GM18867 (cell line): ENCODE measurements around the gene NTN1.

Experiments
- ATAC-seq: cut with Tn5 transposase; IDR thresholded peaks from one replicate; pipeline ENCODE4 v1.9.1; 2021; ENCODE audit warnings: mild to moderate bottlenecking, moderate library complexity; ENCODE audit not compliant: unreplicated experiment

NTN1 gene

DNA sequence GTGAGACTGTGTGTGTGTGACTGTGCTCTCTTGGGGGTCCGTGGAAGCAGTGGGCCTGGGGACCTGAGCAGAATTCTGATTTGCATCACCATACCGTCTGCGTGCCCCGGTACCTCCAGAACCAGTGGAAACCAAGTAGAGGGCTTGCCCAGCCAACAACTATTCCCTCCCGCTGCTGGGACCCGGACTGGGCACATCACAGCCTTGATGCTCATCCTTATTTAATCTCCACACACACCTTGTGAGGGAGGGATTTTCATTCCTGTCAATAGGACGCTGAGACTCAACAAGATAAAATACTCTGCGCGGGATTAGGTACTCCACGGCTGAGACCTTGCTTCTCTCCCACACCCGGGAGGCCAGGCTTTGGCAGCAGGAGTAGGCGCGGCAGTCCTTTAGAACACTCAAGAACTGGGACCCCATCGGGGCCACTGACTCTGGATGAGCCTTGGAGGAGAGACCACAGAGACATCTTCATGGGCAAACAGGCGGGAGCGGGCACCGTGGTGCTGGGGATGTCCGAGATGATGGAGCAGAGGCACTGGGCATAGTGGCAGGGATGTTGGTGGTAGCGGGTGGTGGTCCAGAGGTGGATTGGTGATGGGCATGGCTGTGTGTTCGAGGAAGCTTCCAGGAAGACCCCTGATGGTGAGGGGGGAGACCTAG, 208.0 kb downstream of the NTN1 start:
- no peak for ATAC-seq

DNA sequence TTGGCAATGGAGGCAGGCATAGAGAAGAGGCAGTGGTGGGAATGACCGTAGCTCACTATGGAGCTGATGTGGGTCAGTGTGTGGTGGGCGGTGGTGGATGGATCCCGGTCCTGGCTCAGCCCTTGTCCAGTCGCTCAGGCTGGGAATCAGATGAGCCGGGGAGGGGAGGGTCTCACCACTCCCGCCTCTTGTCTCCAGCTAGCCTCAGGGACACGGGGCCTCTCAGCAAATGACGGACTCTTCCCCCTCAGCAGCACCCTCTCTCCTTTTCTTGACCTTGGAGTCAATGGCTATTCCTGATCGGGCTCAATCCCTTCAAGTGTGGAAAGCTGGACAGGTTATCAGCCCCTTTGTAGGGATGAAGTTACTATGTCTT, 208.5 kb downstream of the NTN1 start:
- no peak for ATAC-seq

GRCh38 chr17:9230346-9230745, 209.0 kb downstream of the NTN1 start:
- no peak for ATAC-seq

DNA sequence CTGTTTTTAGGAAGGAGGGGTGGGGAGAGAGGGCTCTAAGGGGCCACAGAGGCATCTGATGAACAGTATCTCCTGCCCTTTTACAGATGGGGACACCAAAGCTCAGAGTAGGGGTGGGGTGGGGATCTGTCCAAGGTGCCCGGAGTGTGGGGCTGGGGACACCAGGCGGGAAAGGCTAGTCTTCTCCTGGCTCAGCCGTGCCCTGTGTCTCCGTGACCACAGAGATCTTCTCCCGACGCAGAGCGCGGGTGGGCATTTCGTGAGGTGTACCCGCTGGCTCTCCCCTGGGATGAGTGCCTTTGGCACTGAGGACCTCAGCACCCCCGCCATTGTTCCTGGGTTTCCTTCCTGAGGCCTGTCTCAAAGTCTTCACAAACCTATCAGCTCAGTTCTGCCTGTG, 209.6 kb downstream of the NTN1 start:
- ATAC-seq, result no peak

DNA sequence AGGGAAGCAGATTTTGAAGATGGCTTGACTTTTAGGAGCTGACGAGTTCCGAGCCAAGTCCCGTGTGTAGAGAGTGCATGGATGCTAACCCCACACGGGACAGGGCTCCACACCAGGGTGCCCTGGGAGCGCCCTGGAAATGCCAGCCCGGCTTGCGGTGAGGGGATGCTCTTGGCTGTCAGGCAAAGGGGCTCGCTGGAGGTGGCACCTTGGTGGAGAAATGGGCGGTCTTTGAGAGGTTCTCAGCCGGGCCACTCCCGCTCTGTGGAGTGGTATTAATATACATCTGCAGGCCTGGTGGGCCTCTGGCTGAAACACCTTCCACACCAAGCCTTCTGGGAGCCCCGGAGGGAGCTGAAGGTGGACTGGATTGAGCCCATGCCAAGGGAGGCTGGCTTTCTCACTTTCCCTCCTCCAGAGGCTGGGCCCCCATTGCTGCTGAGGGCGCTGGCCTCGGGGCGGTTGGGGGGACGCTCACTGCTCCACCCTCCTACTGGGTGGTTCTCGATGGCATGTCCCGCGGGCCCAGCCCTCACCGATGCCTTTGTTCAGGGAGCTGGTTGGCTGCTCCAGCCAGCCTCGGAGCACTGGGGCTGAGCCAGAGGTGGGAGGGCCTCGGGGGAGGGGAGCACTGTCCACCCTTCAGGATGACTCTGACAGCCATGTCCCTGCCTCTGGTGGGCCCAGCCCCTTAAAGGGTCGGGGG, 210.3 kb downstream of the NTN1 start:
- no peak for ATAC-seq

- no peak for ATAC-seq
Measured at GRCh38 chr17:9232155-9232475, 210.8 kb downstream of the NTN1 start.

DNA sequence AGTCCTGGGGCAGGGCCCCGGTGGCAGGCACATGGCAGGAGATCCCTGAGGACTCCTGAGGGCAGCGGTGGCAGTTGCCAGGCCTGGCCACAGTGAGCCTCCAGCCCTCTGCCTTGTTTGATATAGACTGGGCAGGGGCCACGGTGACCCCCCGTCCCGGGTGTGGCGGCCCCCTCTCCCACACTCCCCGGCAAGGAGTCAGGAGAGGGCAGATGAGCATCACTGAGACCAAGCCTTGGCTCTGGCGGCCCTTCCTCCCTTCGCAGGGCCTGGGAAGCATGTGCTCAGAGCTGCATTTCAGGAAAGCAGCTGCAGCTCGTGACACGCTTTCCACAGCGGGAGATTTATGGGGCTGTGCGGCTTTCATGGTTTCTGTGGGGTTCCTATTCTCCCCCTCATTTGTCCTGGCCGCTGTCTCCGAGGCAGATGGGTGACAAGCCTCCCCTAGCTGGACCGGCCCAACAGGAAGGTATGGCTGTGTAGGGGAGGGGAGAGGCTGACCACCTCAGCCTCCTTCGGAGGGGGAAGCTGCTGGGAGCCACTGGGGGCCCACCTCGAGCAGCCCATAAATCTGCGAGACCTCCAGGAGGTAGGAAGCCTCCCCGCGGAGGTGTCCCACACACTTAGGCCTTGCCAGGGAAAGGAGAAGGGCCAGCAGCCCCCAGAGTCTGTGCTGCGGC, 211.4 kb downstream of the NTN1 start:
- ATAC-seq, result no peak

GRCh38 chr17:9233271-9233599, 211.9 kb downstream of the NTN1 start:
- ATAC-seq, result no peak

- ATAC-seq, result no peak
Measured at GRCh38 chr17:9233761-9234160, 212.5 kb downstream of the NTN1 start.

DNA sequence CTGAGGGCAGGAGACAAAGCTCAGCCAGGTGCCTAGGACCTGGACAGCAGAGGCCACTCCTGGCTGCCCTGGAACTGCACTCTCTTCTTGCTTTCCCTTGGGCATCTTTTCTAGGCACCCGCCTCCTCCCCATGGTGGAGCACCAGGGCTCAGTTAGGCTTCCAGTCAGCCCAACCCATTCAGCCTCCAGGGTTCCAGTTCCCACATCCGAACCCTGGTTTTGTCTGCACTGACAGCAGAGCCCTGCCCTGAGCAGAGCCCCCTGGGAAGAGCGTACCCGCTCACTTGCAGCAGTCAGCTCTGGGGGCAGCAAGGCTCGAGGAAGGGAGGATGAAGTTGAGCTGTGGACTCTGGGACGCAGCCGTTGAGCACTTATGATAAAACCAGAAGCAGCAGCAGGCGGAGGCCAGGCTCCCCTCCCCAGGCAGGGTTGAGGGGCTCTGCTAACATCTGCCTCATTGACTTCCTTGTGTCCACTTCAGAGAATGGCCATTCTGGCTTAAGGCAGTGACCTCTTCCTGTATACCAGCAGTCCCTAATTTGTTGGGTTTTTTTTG, 213.2 kb downstream of the NTN1 start:
- no peak for ATAC-seq

DNA sequence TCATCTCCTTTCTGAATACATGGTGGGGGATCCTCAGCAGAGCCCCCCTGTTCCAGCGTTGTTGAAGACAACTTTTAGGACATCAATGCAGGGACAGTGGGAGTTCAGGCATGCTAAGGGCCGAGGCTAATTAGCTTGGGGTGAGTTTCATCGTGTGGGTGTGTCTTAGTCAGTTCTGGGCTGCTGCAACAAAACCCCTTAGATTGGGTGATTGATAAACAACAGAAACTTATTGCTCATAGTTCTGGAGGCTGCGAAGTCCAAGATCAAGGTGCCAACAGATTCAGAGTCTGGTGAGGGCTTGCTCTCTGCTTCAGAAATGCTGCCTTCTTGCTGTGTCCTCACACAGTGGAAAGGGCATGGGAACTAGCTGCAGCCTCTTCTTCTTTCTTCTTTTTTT, 214.0 kb downstream of the NTN1 start:
- no peak for ATAC-seq

DNA sequence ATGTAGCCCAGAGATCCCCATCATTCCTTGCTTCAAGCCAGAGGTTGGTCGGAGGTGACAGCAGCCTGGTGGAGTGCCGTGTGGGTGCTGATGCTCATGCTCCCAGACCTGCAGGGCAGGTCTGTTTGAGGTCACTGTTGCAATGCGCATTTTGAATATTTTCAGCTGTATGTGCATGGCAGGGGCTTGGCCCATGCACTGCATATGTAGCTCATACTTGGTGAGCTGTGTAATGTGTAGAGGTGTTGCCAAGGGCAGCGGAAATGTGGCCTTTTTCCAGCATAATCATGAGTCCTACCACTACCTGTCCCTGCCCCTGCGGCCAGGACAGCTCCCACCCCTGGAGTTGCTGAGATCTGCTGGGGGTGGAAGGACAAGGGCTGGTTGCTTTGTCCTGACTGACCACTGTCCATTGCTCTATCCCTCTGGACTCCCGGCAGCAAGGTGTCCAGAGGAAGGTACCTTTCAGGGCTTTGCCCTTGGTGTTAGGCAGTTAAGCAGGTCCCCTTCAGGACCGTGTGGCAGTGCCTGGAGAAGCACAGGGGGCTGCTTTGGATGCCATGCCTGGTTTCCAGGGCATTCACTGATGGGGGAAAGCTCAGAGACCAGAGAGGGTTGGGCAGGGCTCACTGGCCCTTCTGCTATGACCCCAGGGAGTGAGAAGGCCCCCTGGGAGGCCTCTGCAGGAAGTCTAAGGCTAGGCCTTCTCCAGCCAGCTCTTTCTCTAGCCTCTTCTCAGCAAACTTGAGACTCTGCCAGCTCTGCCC, 215.2 kb downstream of the NTN1 start:
- no peak for ATAC-seq

DNA sequence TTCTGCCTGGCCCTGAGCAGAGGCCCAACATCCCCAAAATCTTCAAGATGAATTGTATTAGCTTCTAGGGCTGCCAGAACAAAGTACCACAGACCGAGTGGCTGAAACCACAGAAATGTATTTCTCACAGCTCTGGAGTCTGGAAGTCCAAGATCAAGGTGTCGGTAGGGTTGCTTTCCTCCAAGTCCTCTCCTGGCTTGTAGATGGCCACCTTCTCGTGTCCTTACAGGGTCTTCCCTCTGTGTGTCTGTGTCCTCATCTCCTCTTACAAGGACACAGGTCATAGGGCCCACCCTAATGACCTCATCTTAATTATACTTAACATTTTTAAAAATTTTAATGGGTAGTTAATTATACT, 215.7 kb downstream of the NTN1 start:
- no peak for ATAC-seq

DNA sequence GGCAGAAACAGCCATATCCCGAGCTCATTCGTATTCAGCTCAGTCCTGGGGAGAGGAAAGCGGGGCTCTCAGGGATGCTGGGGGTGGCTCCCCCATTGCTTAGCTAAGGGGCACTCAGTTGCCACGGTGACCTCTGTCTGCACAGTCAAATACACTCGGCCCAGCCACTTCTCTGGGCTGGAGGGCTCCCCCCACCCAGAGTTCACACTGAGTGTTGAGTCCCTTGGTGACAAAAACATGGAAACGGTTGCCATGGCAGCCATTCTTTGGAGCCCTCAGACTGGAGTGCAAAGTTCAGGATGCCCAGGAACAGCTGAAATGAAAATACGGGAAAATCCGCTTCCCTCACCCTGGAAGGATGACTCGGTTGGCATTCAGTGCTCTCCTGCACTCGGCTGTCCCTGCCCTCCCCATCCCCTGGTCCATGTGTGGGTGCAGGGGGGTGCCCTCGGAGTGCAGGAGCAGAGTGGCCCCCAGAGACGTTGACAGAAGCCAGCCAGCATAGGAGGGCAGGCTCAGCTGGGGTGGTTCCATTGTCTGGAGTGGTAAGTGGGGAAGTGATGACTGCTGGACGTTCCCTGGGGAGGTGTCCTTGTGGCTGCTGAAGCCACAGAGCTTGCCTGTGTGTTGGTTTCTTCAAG, 216.5 kb downstream of the NTN1 start:
- no peak for ATAC-seq

DNA sequence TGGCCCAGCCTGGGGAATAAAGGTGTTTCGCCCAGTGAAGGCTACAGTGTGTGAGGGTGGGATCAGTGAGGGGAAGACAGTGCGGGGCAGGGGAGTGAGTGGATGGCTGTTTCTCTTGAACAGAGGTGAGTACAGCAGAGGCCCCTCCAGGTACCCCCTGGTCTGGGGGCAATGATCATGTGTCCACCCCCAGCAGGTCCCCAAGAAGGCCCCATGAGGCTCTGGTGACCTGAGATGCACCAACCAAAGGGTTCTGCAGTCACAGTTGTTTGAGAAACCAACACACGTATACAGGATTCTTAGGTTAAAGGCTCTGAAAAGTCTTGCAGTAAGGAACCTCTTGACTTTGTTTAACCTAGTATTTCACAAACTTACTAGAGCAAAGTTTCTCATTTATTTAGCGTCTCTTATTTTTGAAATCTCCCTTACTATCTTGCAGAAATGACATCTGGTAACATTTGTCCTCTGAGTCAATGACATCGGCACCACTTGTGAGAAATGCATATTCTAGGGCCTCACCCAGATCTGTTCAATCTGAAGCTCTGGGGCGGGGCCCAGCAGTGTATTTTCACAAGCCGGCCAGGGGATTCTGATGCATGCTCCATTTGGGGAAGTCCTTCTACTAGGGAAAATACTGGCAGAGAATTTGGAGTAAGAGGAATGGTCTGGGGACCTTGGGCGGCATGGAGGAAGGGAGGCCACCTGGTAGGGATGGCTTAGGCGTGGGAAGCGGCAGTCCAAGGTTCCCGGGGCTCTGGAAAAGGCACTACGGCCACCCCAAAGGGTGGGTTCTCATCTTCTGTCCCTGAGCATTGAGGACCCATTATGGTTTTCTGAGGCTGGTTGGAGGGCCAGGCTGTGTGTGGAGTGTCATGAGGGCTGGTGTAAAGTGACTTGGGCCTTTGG, 217.3 kb downstream of the NTN1 start:
- no peak for ATAC-seq

GRCh38 chr17:9239246-9239792, 218.0 kb downstream of the NTN1 start:
- ATAC-seq, result no peak

DNA sequence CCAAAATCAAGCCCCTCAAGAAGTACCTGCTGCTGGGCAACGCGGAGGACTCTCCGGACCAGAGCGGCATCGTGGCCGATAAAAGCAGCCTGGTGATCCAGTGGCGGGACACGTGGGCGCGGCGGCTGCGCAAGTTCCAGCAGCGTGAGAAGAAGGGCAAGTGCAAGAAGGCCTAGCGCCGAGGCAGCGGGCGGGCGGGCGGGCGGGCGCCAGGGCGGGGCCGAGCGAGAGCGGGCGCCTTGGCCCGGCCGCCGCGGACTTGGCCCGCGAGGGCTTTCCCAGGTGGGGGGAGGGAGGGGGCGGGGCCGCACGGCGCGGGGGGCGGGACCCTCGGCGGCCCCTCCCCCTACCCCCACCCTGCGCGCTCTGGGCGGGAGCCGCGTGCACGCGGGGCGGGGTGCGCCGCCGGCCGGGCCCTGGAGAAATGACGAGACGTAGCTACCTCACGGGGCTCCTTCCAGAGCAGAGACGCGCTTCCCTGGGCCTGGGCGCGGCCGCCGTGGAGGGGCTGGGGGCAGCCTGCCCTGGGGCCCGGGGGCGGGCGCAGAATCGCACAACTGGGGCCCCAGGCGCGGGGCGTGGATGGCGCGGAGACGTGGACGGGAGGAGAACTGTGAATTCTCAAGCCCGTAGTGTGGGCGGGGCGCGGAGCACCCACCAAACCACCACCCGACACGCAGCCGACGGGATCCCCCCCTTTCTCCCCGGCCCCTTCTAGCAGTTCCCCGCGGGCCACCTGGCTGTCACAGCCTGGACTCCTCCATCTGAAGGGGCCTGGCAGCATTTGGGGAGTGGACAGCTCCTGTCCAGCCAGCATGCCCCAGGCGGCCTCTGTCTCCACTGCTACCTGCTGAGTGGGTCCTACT, 218.7 kb downstream of the NTN1 start:
- ATAC-seq, result peak; percentile 52

DNA sequence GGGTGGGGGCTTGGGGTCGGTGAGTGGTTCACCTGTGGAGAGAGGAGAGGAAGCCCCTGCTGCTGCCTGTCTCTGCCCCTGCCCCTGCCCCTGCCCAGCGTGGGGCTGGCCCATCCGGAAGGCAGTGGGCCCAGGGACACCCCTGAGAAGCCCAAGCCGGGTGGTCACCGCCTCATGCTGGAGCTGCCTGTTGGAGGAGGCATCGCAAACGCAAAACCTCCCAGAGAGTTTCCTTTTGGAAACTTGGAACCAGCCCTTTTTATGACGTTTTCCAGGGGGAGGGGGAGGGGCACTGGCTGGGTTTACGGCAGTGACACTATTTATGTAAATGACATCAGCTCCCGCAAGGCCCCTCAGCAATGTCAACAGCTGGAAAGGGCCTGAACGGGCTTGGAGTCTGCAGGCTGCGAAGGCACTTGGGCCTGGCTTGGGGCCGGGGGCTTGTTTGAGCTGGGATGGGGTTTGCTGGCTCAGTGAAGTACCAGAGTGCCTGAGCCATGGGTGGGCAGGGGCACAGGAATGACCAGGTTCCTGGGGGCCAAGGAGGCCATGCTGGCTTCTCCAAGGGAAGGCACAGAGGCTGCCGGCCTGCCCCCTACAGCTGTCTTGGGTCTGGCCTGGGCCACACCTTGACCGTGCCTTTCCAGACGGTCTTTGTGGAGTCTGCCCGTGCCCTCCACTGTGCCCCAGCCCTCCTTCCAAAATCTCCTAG, 219.5 kb downstream of the NTN1 start:
- no peak for ATAC-seq
